ENCODE measurements around the gene VAPA.
"Not testable (repeated sequence)": the region's sequence is repeated elsewhere in the genome, so short reads cannot be mapped to it uniquely, and the experiment has no call there.

The VAPA gene

DNA sequence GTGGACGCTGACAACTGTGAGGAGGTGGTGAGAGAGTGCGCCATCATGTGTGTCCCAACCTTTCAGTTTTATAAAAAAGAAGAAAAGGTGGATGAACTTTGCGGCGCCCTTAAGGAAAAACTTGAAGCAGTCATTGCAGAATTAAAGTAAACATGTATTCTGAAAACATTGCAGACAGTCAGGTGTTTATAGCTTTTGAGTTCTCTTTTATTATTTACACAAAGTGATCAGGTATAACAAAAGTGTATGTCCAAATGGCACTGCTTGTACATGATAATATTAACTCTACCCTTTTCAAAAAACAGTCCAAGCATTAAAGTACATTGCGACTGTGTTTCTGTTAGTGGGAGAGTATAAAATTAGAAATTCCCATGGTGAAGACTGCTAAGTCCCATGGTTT, 25.8 kb upstream of the VAPA start:
- DNase-seq: no peak

DNA sequence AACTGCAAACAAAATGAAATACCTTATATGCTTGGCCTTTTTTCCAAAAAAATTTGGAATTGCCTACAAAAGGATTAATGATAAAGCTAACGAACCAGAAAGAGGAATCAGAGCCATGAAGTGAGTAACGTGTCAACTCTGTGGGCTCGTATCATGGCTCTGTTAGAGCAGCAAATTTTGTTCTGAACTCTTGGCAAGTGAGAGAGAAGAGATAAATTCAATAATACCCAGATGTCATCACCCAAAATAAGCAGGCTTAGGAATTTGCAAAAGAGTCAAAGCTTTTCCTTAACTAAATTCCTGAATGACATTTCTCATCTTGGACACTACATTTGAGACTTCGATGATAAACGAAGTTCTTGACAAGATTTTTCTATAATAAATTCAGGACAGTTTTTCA, 23.6 kb upstream of the VAPA start:
- DNase-seq: no peak

DNA sequence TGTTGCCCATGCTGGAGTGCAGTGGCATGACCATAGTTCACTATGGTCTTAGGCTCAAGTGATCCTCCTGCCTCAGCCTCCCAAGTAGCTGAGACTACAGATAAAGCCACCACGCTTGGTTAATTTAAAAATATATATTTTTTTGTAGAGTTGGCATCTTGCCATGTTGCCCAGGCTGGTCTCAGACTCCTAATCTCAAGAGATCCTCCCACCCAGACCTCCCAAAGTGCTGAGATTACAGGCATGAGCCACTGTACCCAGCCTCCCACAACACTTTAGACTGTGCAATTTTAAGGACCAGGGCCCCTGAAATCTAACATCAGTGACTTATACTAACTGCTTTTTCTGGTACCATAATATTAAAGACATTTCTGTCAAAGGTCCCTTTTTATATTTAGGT, 22.9 kb upstream of the VAPA start:
- no peak for DNase-seq

DNA sequence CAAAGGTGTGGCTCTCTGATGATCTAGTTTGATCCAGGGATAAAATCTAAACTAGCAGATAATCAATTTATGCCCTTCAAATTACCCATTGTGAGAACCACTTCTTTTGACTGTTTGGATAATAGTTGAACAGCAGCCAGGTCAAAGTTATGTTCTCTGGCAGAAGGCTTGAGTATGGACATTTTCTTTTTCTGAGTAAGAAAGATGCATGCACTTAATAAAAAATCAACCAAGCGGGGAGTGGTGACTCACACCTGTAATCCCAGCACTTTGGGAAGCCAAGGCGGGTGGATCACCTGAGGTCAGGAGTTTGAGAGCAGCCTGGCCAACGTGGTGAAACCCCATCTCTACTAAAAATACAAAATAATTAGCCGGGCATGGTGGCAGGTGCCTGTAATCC, 22.3 kb upstream of the VAPA start:
- DNase-seq: not testable (repeated sequence)

DNA sequence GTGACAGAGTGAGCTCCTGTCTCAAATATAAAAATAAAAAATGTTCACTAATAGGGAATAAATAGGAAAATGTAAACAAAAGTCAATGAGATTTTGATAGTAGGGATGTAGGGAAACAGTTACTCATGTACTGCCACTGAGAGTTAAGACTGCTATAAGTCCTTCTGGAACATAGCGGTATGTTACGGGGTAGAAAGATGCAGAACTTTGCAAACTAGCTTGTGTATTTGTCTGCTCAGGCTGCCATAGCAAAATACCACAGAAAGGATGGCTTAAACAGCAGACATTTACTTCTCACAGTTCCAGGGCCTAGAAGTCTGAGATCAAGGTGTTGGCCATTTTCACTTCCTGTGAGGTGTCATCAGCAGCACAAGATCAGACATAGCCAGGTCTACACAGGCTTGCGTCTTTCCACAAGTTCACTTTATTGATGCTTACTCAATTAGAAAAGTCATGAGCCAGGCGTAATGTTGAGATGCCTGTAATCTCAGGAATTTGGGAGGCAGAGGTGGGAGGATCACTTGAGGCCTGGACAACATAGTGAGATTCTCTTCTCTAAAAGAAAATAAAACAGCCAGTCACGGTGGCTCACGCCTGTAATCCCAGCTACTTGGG, 19.3 kb upstream of the VAPA start:
- no peak for DNase-seq

DNA sequence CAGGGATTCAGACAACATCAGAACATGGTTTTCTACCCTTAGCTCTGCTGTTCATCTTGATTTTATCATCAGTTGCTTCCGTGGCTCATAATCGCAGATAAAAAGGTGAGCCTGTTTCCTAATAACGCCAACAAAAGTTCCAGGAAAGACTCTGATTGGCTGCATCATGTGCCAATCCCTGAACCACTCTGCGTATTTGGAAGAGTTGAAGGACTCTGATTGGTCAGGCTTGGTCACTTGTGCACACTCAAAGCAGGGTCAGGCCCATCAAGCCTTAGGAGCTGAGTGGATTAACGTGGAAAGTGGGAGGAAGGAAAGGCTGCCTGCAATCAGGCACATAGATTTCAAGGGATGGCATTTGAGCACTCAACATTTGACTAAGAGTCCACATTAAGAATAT, 16.7 kb upstream of the VAPA start:
- DNase-seq: no peak

DNA sequence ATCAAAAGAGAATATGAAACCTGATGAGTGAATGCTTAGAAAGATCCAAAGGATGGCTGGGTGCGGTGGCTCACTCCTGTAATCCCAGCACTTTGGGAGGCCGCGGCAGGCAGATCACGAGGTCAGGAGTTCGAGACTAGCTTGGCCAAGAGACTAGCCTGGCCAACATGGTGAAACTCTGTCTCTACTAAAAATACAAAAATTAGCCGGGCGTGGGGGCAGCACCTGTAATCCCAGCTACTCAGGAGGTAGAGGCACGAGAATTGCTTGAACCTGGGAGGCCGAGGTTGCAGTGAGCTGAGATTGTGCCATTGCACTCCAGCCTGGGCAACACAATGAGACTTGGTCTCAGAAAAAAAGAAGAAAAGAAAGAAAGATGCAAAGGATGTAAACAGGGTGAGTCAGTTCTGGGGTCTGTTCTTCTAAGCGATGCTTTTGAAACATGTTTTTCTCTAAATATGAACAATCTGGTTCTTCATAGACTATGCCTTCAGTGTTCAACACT, 16.0 kb upstream of the VAPA start:
- DNase-seq: not testable (repeated sequence)

DNA sequence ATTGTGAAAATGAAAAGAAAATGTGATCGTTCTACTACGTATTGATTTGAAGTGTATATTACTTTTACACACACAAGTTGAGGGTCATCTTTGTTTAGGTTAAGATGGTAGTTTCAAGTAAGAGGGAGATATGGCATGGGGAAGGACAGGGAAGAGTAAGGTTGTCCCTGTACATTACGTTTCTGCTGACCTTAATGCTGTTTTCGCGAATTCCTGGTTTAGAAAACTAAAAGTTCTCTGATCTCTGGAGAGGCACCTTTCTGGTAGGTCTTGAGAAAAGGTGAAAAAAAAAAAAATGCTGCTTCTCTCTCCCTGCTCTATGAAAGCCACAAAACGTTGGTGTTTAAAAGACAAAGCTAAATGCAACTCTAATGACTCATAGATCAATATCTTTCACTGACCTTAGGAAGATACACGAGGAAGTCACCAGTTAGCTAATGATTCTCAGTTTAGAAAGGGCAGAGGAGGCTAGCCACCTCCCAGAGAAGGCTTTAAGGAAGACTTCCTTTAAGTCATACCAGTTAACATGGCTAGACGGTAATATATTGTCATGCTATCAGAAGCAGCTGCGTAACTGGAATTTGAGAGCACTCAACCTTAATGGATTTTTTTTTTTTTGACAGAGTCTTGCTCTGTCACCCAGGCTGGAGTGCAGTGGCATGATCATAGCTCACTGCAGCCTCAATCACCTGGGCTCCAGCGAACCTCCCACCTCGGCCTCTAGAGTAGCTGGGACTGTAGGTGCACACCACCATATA, 14.8 kb upstream of the VAPA start:
- DNase-seq: no peak

DNA sequence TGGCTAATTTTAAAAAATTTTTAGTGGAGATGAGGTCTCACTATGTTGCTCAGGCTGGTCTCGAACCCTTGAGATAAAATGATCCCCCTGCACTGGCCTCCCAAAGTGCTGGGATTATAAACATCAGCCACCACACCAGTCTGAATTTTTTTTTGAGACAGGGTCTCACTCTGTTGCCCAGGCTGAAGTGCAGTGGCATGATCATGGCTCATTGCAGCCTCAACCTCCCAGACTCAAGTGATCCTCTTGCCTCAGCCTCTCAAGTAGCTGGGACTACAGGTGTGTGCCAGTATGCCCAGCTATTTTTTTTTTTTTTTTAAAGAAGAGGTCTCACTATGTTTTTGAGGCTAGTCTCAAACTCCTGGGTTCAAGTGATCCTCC, 14.3 kb upstream of the VAPA start:
- not testable (repeated sequence) for DNase-seq

DNA sequence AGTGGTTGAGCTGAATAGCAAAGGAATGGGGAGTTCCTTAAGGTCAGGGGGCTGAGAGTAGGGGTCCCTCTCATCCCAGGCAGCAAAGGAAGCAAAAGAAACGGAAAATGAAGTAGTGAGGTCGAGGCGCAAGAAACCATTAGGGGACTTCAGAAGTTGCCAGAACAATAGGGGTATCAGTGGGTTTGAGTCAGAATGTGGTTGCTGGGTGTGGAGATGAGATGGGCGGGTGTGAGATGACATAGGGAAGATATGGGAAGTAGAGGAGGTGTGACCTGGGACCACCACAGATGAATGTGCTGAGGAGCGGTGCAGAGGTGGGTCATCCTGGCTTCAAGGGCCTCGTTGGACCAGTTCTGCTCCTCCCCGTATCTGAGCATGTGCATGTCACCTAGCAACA, 13.1 kb upstream of the VAPA start:
- no peak for DNase-seq

DNA sequence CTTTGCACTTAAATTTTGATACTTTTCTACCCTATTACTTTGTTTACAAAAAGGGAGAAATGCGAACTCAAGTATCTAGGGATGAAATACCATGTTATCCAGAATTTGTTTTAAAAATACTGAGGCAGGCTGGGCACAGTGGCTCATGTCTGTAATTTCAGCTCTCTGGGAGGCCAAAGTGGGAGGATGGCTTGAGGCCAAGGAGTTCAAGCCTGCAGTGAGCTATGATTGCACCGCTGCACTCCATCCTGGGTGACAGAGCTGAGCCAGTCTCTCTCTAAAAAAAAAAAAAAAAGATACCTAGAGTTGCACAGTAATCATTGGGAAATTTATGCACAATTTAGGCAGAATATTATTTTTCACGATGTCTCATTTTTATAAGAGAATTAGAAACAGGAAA, 12.4 kb upstream of the VAPA start:
- DNase-seq: no peak

DNA sequence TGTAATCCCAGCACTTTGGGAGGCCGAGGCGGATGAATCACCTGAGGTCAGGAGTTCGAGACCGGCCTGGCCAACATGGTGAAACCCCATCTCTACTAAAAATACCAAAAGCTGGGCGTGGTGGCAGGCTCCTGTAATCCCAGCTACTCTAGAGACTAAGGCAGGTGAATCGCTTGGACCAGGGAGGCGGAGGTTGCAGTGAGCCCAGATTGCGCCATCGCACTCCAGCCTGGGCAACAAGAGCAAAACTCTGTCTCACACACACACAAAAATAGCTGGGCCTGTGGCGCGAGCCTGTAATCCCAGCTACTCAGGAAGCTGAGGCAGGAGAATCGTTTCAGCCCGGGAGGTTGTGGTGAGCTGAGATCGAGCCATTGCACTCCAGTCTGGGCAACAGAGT, 11.6 kb upstream of the VAPA start:
- DNase-seq: not testable (repeated sequence)

DNA sequence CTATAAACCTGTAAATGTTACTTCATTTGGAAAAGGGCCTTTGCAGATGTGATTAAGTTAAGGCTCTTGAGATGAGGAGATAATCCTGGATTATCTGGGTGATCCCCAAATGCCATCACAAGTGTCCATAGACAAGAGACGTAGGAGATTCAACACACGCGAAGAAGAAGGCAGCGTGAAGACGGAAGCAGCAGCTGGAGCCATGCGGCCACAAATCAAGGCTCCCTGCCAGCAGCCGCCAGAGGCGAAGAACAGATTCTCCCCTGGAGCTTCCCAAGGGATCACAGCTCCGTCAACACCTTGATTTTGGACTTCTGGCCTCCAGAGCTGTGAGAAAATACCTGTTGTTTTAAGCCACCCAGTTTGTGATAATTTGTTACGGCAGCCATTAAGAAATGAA, 11.0 kb upstream of the VAPA start:
- DNase-seq: no peak

DNA sequence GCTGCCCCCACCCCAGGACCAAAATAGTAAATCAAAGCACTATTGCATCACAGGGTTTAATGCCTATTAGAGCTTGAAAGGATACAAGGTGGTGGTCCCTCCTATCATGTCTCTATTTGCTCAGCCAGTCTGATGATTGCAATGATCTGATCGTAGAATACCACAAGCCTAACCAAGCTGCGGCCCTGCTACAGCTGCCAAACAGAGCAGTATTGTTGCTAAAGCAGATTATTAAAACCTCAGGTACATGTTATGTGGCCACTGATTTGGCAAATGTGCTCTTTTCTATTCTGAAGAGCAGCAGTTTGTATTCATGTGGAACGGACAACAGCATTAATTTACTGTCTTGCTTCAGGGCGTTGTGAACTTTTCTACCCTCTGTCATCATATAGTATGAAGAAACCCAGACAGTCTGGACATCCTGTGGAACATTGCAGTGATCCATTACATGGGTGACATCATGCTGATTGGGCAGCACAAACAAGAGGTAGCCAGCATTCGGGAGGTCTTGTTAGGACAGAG, 8.4 kb upstream of the VAPA start:
- no peak for DNase-seq

DNA sequence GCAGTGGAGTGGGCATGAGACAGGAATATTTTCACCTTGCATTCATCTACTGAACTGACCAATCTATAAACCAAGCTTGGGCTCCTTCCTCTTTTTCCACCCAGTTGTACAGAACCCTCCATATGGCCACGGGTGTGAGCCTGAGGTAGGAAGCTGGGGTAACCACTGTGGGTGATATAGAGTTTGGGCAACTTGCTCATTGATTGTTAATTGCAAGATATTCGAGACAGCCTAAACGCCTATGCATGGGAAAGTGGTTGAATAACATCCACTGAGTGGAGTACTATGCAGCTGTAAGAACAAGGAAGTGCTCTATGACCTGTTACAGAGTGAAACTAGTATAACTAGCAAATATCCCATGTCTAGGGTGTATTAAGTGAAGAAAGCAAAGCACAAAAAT, 7.3 kb upstream of the VAPA start:
- no peak for DNase-seq

DNA sequence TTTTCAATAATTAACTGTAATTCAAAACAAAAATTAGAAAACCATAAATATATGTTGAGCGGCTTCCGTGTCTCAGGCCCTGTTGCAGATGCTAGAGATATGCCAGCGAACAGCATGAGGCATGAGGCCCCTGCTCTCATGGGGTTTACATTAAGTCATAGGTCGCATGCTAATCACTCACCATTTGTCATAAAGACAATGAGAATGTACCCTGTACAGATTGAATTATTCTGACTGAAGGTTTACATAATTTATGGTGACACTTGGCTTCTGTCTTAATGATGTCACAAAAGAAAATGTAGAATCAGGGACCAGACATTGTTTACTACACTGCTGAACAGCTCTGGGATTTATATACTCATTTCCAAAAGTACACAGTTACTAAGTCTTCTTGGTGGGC, 5.9 kb upstream of the VAPA start:
- DNase-seq: no peak

DNA sequence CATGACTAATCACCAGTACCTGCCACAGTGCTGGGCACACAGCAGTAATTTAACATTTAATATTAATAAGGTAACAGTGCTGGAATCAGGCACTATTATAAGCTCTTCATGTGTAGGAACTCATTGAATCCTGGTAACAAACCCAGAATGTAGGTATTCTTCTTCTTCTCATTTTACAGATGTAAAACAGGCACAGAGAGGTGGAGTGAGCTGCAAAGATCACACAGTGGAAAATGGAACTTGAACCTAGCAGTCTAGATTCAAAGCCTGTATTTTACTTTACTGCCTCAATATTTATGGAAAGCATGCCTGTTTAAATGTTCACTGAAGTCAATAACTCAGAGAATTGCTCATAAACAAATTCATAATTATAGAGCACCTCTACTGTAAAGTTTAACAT, 3.7 kb upstream of the VAPA start:
- no peak for DNase-seq

DNA sequence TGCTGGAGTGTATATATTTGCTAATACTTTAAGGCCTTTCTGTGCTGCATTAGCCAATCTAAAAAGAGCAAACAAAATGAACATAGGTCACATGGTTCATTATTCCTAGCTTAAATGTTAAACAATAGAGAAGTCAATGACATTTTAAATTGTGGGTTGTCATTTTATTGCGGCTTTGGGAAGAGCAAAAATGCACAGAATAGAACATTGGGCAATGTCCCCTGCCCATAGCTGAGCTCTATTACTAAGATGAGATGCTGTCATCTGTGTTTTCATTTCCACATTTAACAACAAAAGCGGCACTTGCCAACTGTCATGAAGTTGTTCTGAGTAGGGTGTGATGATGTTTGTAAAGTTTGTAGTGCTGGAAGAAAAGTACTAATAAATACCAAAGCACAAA, 3.2 kb upstream of the VAPA start:
- no peak for DNase-seq

DNA sequence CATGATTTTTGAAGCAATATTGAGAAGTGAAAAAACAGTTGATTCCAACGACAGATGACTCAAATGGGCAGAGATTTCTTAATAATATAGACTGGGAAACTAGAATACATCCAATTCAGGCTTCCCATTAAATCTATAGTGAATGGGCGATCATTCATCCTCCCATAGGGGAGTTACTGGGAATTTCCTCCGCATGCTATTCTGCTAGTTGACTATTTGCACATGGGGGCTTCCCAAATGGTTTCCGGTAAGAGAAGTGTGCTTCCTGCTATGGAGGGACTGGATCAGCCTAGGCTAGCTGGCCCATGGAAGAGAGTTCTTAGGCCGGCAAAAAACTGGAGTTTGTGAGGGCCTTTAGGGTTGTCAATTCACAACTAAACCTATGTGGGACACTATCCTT, 2.6 kb upstream of the VAPA start:
- no peak for DNase-seq

DNA sequence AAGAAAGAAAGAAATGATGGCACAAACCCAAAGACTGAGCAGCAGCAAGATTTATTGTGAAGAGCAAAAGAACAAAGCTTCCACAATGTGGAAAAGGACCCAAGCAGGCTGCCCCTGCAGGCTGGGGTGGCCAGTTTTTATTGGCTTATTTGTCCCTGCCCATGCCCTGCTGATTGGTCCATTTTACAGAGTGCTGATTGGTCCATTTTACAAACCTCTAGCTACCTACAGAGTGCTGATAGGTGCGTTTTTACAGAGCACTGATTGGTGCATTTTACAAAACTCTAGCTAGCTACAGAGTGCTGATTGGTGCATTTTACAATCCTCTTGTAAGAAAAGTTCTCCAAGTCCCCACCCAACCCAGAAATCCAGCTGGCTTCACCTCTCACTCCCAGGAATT, 1.5 kb upstream of the VAPA start:
- DNase-seq: not testable (repeated sequence)

DNA sequence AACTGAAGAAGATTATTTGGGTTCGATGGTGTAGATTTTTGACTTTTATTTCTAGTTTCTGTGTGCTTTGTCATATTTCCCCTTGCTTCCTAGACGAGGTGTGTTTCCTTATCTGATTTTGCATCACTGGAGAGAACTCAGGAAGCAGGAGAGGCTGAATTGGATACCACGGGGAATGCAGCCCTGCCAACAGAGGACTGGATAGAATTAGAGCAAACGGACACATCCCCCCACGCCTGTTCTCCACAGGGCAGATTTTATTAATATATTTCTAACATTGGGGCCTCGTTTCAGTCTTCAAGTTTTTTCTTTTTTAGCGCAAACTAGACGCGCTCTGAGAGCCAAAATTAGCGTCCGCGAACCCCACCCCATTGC, 678 bp upstream of the VAPA start:
- no peak for DNase-seq

DNA sequence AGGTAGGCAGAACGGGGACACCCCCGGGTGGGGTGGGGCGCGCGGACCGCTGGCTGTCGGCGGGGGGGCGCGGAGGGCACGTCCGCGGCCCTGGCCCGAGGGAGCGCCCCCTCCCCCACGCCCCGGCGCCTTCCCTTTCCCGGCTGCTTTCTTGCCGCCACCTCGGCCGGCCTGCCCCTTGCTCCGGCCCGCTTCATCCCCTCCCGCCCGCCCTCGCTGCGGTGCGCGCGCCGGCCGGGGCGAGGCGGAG, 443 bp downstream of the VAPA start:
- DNase-seq: no peak

DNA sequence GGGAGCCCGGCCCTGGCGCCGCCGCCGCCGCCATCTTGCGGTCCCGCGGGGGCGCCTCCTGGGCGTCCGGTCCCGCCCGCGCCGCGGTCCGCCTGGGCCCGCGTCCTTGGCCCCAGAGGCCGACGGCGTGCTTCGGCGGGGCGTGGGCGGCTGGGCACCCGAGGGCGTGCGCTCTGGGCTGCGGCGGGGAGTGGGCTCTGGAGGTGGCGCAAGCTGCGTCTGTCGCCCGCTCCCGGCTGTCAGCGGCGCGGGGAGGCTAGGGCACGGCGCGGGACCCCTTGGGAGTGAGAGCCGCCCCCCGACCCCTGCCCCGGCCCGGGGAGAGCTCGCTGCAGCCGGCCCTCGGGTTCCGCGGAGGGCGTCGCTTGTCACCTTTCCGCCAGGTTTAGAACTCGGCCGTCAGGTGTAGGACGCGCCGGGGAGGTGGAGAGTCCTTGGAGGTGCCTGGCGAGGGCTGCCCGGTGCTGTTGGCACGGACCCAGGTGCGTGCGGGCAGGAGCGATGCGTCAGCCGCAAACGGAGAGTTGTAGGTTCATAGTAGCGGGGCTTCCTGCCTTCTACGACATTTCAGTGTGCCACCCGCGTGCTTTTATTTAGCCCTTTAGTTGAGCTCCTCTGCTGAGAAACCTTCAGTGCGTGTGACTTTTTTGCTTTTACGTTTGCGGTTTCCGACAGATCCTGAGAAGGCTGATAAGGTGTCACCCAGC, 921 bp downstream of the VAPA start:
- no peak for DNase-seq

DNA sequence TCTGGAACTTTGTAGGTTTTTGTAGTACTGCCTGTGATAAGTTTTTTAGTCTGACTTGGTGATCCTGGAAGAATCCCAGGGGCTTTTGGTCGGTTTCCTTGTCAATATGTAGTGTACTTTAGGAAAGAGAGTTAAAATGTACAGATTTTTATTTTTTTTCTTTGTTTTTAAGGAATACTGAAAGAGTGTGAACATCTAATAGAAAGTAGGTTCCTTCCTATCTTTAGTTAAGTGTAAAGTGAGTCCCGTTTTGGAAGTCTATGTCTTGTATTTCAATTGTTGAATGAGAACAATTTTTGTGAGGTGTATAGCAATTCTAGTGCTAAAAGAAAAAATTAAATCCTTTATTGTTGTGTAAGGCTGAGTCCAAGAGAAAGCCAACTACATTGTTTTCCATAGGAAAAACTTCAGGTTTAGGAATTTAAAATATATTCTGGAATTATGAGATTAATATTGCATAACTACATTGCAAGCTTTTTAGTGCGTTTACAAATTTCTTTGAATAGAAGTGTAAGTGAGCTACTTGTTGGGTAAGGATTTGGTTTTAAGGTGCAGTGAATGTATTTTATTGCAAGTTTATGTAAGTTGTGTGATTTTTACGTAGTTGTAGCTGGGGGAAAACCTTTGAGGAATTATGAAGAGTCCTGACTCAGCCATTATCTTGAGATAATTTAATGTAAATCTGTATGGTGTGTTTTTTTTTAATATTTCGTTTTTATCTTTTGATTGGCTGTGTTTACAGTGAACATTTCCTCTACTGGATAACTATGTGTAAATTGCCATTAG, 1.7 kb downstream of the VAPA start:
- DNase-seq: no peak

Data from cortex of kidney (tissue), 1 donor.